Ishikawa (cell line): ENCODE results near the gene BTG2.

Experiments used
- CEBPB ChIP-seq: IDR thresholded peaks from 2 replicates; pipeline ENCODE4 v1.6.1; 2012
- CREB1 ChIP-seq: IDR thresholded peaks from 2 replicates; pipeline ENCODE4 v1.6.1; 2012; ENCODE audit warnings: low read depth
- EGR1 ChIP-seq: IDR thresholded peaks from 2 replicates; pipeline ENCODE4 v1.6.1; 2012
- EP300 ChIP-seq: IDR thresholded peaks from 2 replicates; pipeline ENCODE4 v1.6.1; 2012; ENCODE audit warnings: borderline replicate concordance
- FOXM1 ChIP-seq: IDR thresholded peaks from 2 replicates; pipeline ENCODE4 v1.6.1; 2012; ENCODE audit warnings: low read depth, borderline replicate concordance
- MAX ChIP-seq: IDR thresholded peaks from 2 replicates; pipeline ENCODE4 v1.6.1; 2012
- NFIC ChIP-seq: IDR thresholded peaks from 2 replicates; pipeline ENCODE4 v1.6.1; 2012
- RAD21 ChIP-seq: IDR thresholded peaks from 2 replicates; pipeline ENCODE4 v1.6.1; 2012; ENCODE audit warnings: low read depth
- REST ChIP-seq: IDR thresholded peaks from 2 replicates; pipeline ENCODE4 v1.6.1; 2012; ENCODE audit warnings: low read depth, mild to moderate bottlenecking
- TAF1 ChIP-seq: IDR thresholded peaks from 2 replicates; pipeline ENCODE4 v1.6.1; 2012; ENCODE audit warnings: low read depth, mild to moderate bottlenecking
- TCF12 ChIP-seq: IDR thresholded peaks from 2 replicates; pipeline ENCODE4 v1.6.1; 2012; ENCODE audit warnings: low read depth
- TEAD4 ChIP-seq: IDR thresholded peaks from 2 replicates; pipeline ENCODE4 v1.6.1; 2012
- YY1 ChIP-seq: IDR thresholded peaks from 2 replicates; pipeline ENCODE4 v1.6.1; 2012; ENCODE audit warnings: low read depth
- ZBTB7A ChIP-seq: IDR thresholded peaks from 2 replicates; pipeline ENCODE4 v1.6.1; 2012; ENCODE audit warnings: low read depth
- TF ChIP-seq, protein P1 (sequence below): IDR thresholded peaks from 2 replicates; pipeline ENCODE4 v1.6.1; 2012

BTG2 gene

DNA sequence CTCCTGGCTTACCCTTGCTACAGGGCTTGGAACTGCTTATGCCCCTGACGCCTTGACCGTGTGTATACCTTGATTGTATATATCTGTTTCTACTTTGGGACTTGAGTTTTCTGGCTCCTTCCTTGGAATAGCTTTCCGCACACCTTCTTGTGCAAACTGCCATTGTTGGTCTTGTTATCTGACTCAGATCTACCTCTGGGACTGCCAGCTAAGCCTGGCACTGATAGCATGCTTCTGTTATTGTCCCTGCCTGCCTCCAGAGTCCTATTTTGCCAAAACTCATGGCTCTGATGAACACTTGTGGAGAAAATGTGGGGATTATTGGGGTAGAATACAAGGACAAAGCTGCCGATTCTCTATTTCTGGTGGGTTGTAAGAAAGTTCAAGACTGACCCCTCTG, 30.2 kb downstream of the BTG2 start:
- TF ChIP-seq EGR1, result no peak
- TF ChIP-seq MAX, result no peak
- TF ChIP-seq EP300, result no peak
- TF ChIP-seq NFIC, result no peak
- no peak for TF ChIP-seq ZBTB7A

GRCh38 chr1:203336097-203336496, 30.8 kb downstream of the BTG2 start:
- TF ChIP-seq, protein P1, sequence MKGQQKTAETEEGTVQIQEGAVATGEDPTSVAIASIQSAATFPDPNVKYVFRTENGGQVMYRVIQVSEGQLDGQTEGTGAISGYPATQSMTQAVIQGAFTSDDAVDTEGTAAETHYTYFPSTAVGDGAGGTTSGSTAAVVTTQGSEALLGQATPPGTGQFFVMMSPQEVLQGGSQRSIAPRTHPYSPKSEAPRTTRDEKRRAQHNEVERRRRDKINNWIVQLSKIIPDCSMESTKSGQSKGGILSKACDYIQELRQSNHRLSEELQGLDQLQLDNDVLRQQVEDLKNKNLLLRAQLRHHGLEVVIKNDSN, result no peak
- TF ChIP-seq TEAD4 (no peak), TAF1 (no peak), FOXM1 (no peak), YY1 (no peak), ZBTB7A (no peak), REST (no peak), EP300 (no peak), RAD21 (no peak), CREB1 (no peak), CEBPB (no peak), TCF12 (no peak), MAX (no peak), NFIC (no peak), EGR1 (no peak)

GRCh38 chr1:203338335-203339036, 33.2 kb downstream of the BTG2 start:
- TF ChIP-seq YY1 (no peak), RAD21 (peak; percentile 94)

- TF ChIP-seq RAD21, result peak; percentile 96
- TF ChIP-seq YY1, result no peak
- TF ChIP-seq, protein P1, result no peak
- TF ChIP-seq CREB1, result no peak
- TF ChIP-seq NFIC, result peak; percentile 16; the same call in 1 of the 2 replicates
- TF ChIP-seq TCF12, result no peak
- TF ChIP-seq TEAD4, result no peak
- no peak for TF ChIP-seq ZBTB7A
- no peak for TF ChIP-seq FOXM1
- no peak for TF ChIP-seq TAF1
- TF ChIP-seq EGR1, result no peak
- TF ChIP-seq EP300, result no peak
These were observed 34.9 kb downstream of the BTG2 start for GRCh38 chr1:203340112-203340790.

DNA sequence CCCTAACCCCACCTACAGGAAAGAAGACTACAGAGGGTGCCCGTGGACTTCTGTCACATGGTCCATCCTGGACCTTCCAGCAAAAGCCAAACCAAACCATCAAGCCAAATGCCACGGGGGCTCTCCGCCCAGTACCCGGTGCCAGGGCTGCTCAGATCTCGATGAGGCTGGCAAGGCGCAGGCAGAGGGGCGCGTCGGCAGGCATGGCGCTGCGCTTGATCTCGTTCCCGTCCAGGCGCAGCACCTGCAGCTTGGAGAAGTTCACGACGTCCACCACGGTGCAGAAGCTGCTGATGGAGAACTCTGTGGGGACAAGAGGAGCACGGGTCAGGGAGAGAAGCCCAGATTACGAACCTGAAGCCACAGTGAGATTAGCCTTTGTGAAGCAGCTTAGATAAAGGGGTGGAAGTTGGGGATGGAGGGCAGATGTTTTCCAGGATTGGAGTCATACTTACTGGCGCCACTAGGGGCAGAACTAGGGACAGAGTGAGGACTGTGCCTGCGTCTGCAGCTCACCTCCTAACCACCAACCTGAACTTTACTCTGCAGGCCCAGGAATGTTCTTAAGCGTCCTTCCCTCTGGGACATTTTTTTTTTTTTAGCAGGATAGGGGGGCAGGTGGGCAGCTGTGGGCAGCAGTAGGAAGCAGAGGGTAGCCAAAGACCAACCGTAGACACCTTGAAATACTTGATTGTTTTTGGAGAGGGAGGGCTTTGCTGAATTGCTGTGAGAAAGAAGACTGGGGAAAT, 37.0 kb downstream of the BTG2 start:
- TF ChIP-seq MAX (no peak), RAD21 (peak; percentile 59), EGR1 (no peak)

- TF ChIP-seq, protein P1, result no peak
- TF ChIP-seq NFIC (no peak), ZBTB7A (no peak), EGR1 (no peak), MAX (no peak), TCF12 (no peak), TAF1 (no peak), EP300 (no peak), YY1 (no peak), CEBPB (no peak), REST (no peak), TEAD4 (no peak), RAD21 (no peak), CREB1 (no peak), FOXM1 (no peak)
These were observed 38.8 kb downstream of the BTG2 start for GRCh38 chr1:203343956-203344754.
